GM04503 (cell line): Measurements from ENCODE around the gene C1orf232.

Source experiments
- DNase-seq: peaks from one replicate; pipeline ENCODE4 v3.0.0-alpha.2; 2012; ENCODE audit warnings: low read depth

The C1orf232 gene

DNA sequence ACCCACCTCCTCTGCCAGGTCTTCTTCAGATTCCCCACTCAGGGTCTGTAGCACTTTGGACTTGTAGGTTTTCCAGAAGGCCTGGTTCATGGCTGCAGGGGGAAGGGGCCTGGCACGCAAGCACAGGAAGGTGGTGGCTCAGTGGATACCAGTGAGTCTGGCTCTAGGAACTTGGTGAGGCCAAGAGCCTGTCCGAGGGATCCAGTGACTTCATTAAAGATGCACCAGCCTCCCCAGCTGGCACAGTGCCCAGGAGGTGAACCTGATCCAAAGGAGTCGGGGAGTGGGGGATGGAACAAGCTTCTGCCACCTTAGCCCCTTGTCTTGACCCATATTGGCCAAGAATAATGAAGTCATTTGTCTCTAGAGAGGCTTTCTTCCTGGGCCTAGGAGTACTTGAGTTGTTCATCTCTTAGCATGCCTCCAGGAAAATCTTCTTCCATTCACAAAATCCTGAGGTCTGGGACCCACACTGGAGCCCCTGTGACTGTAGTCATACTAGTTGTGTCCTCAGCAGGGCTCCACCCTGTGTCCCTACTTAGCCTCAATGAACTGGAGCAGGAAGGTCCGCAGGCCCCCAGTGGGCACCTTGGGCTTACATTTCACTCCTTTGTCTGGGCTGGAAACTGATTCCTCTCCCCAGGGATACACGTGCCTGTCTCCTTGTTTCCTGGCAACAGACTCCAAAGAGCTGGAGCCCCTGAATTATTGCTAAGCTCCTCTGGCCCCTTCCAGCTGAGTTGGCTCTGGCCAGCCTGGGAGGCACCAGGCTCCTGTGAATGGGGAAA is at the start of gene C1orf232:
TSS of gene C1orf232 (minus strand) at position 554 of the 788 bp plus-strand sequence. CDS start at position 90, 464 bp downstream.
- DNase-seq, result no peak

DNA sequence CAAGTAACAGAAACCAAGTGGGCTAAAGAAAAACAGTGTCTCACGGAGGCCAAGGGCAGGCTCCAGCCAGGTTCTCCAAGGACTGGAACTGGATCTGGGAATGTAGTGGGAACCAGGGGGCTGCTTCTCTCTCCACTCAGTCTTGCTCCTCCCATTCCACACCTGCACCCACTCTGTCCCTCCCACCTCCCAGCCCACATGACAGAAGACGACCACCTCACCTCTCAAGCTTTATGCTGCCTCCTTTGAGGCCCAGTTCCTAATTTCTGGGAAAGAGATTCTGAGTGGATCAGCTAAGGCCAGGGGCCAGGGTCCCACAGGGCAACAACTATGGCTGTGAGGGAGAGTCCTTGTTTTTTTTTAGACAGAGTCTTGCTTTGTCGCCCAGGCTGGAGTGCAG is 46.5 kb upstream of the C1orf232 start:
- no peak for DNase-seq

DNA sequence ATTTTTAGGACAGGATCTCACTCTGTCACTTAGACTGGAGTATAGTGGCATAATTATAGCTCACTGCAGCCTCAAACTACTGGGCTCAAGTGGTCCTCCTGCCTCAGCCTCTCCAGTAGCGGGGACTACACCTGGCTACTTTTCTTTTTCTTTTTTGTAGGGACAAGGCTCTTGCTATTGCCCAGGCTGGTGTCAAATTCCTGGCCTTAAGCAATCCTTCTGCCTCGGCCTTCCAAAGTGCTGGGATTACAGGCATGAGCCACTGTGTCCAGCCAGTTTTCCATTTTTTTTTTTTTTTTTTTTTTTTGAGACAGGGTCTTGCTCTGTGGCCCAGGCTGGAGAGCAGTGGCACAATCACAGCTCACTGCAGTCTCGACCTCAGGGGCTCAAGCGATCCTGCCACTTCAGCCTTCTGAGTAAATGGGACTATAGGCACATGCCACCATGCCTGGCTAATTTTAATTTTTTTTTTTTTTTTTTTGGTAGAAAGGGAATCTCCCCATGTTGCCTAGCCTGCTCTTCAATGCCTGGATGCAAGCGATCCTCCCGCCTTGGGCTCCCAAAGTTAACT is 44.7 kb upstream of the C1orf232 start:
- no peak for DNase-seq

DNA sequence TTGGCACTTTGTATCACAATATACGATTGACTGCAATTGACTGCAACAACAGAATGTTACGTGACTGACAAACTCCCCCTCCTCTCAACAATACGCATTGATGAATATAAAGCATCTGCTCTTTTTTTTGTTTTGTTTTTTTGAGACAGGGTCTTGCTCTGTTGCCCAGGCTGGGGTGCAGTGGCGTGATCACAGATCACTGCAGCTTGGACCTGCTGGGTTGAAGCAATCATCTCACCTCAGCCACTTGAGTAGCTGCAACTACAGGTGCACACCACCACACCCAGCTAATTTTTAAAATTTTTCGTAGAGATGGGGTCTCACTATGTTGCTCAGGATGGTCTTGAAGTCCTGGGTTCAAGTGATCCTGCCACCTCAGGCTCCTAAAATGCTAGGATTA is 44.0 kb upstream of the C1orf232 start:
- DNase-seq, result no peak

DNA sequence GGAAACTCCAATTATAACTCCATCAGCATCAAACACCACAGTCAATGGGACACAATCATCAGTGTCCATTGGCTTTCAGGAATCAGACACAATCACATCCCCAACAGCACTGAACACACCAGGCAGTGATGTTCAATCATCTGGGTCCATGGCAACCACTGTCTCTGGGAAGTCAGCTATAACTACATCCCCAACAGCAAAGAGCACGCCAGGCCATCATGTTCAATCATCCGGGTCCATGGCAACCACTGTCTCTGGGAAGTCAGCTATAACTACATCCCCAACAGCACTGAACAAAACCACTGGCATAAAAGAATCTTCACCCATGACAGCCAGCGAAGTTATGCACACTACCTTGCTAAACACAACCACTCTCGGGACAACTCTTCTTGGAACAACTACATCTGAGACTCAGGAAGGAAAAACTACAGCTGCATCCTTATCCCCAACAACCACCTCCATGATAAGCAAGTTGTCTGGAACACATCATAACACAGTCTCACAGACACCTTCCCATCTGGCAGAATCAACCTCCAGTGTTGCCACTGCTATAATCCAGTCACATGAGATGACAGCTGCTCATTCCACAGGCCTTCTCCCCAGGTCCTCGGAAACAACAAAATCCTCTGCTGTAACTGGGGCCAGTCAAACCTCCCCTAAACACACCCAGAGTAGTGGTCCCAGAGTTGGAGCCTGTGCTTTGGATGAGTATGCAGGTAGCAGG is 41.5 kb upstream of the C1orf232 start:
- DNase-seq, result no peak

DNA sequence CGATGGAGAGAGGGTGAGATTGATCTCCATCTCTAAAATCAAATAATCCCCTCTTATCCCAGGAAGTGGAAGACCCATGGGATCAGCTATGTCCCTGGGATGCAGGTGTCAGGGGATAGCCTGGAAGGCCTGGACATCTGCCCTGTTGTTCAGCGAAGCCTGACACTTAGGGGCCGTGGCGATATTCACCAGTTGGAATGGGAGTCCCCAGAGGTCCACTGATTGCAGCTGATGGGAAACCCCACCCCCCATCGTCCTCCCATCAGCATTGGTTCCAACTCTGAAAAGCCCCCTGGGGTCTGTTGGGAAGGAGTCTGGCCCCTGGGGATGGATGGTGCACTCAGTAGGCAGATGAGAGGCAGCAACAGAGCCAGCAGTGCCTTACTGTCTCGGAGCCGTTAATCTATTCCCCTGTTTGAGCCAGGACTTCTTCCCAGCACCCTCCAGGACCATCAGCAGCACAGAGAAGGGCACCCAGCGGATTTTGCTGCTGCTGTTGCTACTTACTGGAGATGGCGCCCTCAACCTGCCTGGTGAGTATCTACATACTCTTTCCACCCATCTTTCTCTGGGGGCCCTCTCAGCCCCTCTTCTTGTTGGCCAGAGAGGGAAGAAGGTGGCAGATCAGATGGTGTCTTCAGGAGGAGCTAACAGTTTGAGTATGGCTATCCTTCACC is 35.0 kb upstream of the C1orf232 start:
- DNase-seq, result no peak

DNA sequence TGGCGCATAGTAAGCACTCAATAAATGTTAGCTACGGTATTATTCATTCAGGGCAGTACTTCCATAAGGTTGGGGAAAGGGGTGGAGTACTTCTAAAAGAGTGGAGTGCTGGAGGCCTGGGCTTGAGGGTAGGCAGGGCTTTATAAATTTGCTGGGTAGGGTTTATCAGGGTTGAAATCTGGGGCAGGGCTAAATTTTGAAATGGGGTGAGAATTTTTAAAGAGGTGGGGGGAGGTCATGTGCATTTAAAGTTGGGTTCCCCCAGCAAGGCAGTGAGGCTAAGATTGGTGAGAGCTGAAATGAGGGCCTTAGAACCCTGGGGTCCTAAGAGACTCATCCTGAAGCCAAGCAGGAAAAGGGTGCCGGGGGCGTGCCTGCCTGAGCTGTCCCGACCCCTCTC is 31.6 kb upstream of the C1orf232 start:
- no peak for DNase-seq

DNA sequence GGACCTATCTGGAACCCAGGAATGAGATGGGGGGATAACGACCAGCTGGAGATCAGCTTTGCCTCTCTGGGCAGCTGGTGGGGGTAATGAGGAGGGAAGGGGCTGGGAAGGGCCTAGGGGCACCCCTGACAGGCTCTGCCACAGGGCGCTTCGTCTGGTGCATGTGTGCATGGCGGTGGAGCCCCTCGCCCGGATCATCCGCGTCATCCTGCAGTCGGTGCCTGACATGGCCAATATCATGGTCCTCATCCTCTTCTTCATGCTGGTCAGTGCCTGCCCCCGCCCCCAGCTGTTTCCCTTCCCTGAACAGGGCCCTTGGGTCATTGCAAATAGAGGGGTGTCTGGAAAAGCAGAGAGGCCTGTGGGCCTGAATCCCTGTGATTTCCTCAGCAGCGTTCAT is 29.1 kb upstream of the C1orf232 start:
- no peak for DNase-seq

DNA sequence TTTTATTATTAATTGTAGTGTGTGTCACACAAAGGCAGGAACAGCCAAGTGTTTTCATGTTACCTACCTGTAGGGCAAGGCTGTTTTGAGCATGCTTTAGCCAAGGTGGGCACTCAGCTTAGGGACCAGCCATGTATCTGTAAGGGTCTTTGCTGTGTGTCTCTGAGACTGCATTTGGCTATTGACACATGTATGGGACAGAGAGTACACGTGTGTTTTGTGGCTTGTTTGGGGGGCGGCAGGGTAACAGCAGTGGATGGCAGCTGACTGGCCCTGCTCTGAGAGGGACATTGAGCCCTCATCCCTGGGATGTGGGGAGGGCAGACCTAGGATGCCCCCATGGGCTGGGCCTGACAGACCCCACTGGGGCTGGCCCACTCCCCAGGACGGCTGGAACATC is 28.5 kb upstream of the C1orf232 start:
- no peak for DNase-seq

DNA sequence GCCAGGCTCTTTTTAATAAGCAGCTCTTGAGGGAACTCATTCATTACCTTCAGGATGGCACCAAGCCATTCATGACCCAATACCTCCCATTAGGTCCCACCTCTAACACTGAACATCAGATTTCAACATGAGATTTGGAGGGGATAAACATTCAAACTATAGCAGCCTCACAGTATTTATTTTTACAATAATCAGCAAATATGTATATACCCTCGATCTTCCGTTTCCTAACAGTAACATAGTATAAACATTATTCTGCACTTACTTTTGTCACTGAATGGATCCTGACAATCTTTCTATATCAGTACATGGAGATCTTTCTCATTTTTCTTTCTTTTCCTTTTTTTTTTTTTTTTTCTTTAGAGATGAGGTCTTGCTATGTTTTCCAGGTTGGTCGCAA is 27.0 kb upstream of the C1orf232 start:
- DNase-seq, result no peak

DNA sequence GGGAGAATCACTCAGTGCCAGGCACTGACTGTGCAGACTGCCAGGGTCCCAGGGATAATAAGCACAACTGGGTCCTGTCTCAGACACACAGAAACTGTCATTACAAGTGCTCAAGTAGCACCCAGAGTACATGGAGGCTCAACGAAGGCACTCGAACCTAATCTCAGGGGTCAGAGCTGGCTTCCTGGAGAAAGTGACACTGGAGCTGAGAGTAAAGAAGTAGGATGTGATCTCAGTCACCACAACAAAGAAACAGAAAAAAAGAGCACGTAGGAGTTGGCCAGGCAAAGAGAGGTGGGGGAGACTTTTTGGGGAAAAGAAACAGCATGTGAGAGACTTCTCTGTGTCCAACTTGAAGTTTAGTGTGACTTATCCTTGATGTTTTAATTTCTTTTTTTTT is 23.0 kb upstream of the C1orf232 start:
- DNase-seq, result no peak

DNA sequence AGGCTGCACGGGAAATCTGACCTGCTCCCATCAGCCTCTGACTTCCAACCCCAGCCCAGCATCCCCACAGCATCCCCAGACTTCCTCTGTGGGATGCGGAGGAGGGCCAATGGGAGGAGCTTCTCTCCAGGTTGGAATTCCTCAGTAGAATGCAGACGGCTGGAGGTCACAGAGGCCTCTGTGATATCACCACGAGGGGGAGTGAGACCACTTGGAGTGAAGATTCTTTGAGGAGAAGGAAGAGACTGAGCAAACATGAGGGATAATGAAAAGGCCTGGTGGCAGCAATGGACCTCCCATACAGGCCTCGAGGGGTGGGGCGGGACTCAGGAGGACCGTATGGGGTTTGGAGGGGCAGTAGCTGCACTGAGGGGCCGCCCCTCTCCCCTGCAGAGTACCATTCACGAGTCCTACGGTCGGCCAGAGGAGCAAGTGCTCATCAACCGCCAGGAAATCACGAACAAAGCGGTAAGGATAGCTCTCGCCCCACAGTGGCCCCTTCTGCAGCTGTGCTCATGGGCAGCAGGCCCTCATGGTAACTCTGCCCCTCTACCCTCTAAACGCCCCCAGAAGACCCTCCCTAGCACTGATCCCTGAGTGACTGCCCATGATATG is 21.7 kb upstream of the C1orf232 start, which contains the start of gene CATSPER4:
TSS of gene CATSPER4 (plus strand) at position 230 of the 615 bp plus-strand sequence. CDS start at position 256, 26 bp downstream.
- DNase-seq, result no peak

DNA sequence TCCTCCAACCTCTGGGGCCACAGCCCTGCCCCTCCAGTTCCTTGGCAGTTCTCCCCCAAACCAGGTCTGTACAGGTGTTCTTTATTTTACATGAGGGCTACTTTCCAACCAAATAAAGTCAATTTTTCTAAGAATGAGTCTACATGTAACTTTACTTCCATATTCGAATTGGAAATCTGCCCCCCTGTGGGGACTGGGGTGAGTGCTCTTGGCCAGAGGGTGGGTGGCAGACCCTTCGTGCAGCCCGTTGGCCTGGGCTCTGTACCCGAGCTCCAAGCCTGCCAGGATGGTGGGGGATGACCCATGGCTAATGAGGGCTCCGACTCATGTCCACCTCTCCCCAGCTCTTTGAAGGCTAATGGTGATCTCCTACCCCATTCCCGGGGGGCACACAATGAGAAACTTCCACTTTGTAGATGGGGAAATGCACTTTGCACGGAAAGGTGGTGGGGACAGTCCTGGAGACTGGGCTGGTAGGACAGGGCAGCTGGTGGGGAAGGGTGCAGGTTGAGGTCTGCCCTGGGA is 21.1 kb upstream of the C1orf232 start:
- DNase-seq, result no peak

DNA sequence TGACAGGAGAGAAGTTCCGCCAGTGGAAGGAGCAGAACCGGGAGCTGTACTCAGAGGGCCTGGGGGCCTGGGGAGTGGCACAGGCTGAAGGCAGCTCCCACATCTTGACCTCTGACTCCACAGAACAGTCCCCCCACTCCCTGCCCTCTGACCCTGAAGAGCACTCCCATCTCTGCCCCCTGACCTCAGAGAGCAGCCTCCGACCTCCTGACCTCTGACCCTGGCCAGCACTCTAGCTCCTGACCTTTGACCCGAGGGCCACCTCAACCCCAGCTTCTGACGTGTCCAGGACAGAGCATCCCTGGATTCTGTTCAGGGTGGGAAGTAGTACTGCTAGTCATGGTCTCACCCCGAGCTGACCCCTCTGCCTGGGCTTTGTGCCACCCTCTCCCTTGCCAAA is 20.6 kb upstream of the C1orf232 start:
- DNase-seq, result no peak

DNA sequence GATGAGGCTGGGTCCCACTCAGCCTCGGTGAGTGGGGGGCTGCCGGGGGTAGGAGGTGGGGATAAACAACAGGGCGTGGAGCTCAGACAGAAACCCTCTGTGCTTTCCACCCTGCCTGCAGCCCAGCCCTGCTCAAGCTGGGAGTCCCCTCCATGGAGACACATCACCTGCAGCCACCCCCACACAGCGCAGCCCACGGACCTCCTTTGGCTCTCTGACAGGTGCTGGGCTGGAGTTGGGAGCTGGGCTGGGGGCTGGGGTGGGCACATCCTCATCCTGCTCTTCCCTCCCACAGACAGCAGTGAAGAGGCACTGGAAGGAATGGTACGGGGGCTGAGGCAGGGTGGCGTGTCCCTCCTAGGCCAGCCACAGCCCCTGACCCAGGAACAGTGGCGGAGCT is 19.7 kb upstream of the C1orf232 start:
- no peak for DNase-seq

DNA sequence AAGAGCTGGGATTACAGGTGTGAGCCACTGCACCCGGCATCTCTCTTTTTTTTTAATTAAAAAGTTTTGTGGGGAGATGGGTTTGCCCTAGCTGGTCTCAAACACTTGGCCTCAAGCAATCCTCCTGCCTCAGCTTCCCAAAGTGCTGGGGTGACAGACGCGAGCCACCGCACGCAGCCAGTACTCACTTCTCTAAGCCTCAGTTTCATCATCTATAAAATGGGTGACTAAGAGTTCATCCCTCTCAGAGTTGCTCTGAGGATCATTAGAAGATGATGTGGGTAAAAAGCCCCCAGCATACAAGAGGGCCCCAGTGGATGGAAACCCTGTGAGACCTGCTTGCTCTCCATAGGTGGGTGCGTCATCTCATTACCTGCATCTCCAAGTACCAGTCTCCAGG is 19.1 kb upstream of the C1orf232 start:
- no peak for DNase-seq

DNA sequence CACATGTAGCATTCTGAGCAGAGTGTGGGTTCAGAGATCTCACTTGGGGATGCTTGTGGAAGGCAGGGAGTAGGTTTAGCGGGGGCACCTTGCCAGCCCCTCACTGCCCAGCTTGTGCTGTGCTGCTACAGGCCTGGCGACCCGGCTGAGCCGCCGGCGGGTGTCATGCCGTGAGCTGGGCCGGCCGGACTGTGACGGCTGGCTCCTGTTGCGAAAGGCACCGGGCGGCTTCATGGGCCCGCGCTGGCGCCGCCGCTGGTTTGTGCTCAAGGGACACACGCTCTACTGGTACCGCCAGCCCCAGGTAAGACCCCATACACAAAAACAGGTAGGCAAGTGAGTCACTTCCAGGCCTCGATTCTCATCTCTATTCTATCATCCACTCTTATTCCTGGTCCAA is 16.1 kb upstream of the C1orf232 start:
- DNase-seq, result no peak

DNA sequence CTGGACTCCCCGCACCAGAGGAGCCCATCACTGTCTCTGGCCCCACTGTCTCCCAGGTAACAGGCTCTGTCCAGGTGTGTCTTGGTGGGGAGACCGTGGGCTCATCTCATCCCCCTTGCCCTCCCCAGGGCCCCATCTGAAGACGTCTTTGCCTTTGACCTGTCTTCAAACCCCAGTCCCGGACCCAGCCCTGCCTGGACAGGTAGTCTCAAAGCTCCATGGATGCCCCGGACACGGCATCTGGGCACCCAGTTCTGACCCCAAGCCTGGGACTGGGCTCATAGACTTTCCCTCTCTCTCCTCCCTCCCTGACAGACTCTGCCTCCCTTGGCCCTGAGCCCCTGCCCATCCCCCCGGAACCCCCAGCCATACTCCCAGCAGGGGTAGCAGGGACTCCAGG is 15.3 kb upstream of the C1orf232 start:
- no peak for DNase-seq

DNA sequence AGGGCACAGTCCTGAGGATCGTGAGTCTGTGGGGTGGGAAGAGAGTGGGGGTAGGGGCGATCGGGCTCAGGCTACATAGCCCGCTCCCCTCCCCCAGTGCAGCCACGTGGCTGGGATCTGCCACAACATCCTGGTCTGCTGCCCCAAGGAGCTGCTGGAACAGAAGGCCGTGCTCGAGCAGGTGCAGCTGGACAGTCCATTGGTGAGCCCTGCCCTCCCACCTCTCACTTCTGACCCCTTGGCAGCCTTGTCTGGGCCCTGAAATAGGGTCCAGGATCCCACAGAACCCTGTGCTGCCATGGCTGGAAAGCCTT is 13.6 kb upstream of the C1orf232 start:
- no peak for DNase-seq

DNA sequence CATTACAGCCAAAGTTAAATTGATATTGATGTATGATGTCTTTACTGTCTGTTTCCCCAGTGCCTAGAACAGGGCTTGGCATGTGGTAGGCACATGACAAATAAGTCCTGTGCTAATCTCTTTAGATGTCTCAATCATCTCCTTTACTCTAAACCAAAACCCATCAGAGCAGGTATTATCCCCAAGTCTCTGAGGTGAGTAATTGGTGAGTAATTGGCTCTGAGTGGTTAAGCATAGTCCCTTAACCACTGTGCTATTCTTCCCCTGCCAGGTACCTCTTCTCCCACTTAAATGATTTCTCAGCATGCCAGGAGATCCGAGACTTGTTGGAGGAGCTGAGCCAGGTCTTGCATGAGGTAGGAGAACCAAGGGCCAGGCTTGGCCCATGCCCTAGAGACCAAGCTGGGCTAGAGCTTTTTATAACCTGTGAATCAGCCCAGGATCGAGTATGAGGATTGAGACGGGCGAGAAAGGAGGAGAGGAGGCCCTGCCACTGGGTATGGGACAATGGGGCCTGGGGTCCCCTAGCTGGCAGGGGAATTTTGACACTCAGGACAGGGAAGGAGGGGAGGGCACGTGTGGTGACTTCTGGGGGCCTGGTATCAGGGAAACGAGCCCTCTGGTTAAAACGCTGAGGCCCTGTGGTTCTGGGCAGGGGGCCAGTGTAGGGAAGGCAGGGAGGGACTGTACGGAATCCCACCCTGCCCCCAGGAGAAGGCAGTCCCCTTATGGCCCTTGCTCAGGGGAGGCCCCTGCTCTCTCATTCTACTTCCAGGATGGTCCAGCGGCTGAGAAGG is 13.0 kb upstream of the C1orf232 start:
- no peak for DNase-seq

DNA sequence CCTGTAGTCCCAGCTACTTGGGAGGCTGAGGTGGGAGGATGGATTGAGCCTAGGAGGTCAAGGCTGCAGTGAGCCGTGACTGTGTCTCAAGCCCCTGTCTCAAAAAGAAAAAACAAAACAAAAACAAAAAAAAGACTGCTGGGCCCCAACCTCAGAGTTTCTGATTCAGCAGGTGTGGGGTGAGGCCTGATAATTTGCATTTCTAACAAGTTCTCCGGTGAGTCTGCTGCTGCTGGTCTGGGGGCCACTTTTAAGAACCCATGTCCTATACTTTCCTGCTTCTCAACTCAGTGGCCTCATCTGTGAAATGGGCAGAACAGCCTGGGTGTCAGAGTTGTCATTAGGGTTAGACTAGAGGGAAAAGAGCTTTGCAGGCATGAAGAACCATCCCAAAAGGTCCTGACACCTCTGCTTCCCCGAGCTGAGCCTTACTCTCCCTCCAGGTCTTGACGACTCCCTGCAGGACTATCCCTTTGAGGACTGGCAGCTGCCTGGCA is 11.3 kb upstream of the C1orf232 start:
- no peak for DNase-seq
